NCI-H345 treated with DMSO at 0.1 percent for 48 hours (cell line): ENCODE measurements around the gene ERG.
A peak's percentile ranks its signal among the peaks of the same experiment; 100 is the strongest.

Source experiments
- DNase-seq: peaks from one replicate; lab custom pipeline; 2025; ENCODE audit not compliant: unreplicated experiment; lab: John Stamatoyannopoulos, UW

The ERG gene

GRCh38 chr21:38499296-38499695 lies 1.0 kb upstream of the ERG start:
- DNase-seq = no peak

DNA sequence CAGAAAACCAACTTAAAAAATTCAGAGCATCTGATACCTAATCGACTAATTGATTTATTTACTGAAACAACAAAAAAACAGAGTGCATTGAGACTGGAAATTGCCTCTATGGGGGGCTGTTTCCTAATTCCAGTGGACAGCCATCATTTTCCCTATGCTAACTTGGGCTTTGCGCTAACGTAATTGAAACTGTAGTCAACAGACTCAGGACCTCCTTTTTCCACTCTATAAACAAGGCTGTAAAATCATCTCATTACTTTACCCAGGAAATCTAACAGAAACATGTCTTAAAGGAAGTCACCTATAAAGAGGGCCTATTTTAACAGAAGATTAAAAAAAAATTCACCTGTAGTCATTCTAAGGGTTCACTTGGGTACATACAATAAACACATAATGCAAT lies 2.1 kb downstream of the ERG start:
- no peak for DNase-seq

- DNase-seq = no peak
Measured at GRCh38 chr21:38495696-38496095, 2.6 kb downstream of the ERG start.

DNA sequence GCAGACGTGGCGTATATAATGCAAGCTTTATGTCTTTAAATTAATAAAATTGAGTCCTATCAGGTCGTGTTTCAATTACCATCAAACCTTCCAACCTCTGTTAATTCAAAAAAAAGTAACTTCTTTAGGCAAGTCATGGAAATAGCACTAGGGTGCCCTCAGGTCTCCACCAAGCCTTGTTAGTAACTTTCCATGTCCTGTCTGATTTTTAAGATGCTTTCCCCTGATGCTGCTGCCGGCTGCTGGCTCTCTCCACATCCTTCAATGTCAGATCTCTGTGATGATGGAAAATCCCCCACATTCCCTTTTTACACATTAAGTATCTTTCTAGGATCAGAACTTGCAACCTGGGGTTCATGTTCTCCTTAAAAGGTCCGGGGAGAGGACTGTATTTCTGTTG lies 3.0 kb downstream of the ERG start:
- no peak for DNase-seq

DNA sequence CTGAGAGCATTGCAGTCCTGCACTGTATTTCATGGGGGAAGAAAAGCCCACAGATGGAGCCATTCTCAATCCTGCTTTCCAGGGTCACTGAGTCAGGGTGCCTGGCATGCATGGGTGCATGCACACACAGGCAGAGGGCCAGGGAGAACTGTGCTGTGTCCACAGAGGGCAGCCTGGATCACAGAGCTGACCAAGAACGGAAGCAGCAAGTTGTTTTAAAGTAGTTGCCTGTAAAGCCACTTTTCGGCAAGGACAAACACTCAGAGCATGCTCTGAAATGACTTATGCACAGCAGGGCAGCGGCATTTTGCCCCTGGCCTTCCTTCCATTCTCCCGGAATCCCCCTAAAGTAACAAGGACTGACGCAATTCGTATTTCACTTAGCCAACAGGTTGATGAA lies 3.6 kb downstream of the ERG start:
- DNase-seq = no peak

GRCh38 chr21:38494251-38494642 lies 4.0 kb downstream of the ERG start:
- DNase-seq = no peak

DNA sequence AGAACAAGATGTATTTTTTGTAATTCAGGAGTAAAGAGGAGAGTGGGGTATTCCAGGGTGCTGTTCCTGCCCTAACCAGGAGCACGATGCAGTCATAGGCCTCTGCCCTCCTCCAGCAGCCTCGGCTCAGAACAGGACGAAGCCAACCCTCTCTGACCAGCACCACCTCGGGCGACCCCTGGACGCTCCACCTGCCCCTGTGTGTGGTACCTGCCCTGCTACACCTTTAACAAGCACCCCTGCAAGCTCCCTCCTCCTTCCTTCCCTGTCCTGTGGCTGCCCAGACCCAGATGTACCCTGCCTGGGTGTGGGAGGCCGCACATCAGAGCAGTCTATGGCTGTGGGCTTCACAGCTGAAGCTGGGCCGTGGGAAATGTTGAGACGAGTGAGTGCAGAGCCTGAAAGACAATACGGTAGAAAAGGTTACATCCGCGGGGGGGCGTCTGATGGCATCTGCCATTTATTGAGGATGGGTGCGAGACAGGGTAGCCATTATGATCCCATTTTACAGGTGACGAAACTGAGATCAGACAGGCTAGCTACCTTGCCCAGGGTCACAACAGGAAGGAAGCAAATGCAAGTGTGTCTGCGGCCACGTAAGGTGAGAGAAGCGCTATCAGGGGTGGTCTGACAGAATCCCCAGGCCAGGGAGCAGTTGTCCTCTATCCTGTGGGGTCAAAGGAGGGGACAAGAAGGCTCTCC lies 4.6 kb downstream of the ERG start:
- no peak for DNase-seq

DNA sequence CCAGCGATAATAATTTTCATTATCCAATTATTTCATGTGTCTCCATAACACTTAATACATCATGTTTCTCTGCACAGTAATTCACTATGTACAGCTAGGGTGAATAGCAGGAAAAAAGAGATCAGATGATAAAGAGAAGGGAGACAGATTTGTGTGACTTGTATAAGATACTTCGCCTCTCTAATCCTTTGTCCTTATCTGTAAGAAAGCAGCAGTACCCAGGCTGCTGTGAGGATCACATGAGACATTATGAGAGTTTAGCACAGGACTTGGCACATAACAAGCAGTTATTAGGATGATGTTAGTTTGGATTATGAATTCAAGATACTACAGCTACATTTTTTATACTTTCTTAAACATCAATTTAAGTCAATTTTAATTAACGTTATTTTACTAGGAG lies 6.3 kb downstream of the ERG start:
- DNase-seq = no peak

- no peak for DNase-seq
Measured at GRCh38 chr21:38491536-38491935, 6.7 kb downstream of the ERG start.

DNA sequence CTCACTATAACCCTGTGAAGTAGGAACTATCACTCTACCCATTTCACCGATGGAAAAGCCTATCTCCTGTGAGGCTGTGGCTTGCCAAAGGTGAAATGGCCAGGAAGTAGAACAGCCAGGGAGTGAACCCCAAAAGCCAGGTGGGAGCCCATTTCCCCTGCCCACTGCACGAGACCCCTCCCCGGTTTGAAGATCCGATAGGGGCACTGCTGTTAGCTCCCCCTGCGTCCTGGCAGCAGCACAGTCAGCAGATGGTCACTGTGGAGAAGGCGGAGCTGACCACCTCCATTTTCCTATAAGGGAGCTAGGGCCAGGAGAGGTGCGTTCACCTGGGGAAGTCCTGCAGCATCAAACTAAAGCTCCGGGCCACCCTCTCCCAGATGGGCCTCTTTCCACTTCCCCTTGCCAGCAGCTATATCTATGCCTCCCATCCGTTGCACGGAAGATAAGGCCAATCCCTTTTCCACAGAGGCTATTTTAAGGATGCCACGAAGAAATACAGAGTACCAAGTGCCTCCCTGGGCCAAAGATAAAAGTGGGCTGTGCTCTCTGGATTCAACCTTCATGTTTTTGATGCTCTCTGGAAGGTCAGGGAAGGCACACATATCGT lies 7.8 kb downstream of the ERG start:
- DNase-seq = no peak

DNA sequence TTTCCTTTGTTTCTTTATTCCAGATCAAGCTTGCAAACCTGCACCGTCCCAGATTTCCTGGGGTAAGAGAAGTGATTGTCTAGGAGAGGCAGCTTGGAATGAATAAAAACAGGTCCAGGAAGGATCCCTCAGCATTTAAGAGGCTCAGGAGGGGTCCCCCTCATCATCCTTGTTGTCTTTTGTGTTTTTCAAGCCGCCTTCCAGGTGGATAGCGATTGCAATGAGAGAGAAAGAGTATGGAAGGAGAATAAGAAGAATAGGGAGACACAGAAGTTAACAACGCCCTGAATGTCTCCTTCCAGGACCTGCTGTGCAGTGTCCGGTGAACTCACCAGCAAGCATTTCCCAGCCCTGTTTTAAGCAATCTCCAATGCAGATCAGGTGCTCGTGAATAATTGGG lies 8.5 kb downstream of the ERG start:
- no peak for DNase-seq

GRCh38 chr21:38489271-38489652 lies 9.0 kb downstream of the ERG start:
- DNase-seq = no peak

- DNase-seq = no peak
Measured at GRCh38 chr21:38488640-38489270, 9.5 kb downstream of the ERG start.

- DNase-seq = peak; percentile 100
Measured at GRCh38 chr21:38487901-38488639, 10.2 kb downstream of the ERG start.

- DNase-seq = no peak
Measured at GRCh38 chr21:38486706-38487105, 11.6 kb downstream of the ERG start.

DNA sequence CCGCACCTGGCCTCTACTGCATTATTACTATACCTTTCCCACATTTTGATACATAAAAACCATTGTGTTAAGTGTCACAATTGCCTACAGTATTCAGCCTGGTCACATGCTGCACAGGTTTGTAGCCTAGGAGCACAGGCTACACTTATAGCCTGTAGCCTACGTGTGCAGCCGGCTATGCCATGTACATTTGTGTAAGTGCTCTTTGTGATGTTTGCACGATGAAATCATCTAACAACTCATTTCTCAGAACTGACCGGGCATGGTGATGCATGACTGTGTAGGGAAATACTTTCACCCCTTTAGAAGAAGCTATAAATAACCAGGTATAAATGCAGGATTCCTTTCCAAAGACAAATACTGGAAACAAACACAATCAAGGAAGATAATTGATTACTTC lies 12.1 kb downstream of the ERG start:
- no peak for DNase-seq

DNA sequence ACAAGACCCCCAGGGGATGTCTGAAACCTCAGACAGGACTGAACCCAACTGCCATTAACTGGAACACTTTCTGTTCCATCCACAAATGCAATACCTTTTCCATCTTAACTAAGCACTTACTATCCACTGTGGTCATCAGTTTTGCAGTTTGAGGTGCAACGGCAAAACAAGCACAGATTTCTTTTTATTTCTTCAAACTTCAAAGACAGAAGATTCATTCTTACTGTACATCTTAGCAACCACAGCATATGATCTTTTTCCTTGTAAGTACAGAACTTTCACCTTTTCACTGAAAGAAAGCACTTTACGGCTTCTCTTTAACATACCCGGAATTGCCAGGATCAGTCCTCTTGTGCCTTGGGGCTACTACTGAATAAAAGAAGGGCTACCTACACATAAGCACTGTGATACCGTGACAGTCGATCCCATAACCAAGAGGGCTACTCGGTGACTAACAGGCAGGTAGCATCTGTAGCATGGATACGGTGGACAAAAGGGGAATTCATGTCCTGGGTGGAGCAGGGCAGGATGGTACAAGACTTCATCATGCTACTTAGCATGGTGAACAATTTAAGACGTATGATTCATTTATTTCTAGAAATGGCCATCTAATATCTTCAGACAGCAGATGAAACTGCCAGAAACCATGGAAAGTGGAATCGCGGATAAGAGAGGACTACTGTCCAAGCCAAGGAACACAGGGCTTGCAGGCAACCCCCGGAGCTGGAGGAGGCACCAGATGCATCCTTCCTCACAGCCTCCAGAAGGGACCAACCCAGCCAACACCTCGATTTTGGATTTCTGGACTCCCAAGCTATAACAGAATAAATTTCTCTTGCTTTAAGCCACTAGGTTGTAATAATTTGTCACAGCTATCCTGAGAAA lies 18.4 kb downstream of the ERG start:
- DNase-seq = no peak

- no peak for DNase-seq
Measured at GRCh38 chr21:38478782-38479181, 19.5 kb downstream of the ERG start.

- DNase-seq = no peak
Measured at GRCh38 chr21:38477226-38477625, 21.1 kb downstream of the ERG start.

GRCh38 chr21:38476385-38476784 lies 21.9 kb downstream of the ERG start:
- no peak for DNase-seq

- DNase-seq = no peak
Measured at GRCh38 chr21:38475519-38475918, 22.8 kb downstream of the ERG start.
